Urinary bladder (tissue), 4 donors: Measurements from ENCODE around the gene HSBP1. TPM values are rescaled to one million over a fixed set of nuclear protein-coding genes. Genes with fewer than 3 reads are reported as not detected.

Experiments
- DNase-seq: peaks from one replicate; pipeline ENCODE4 v3.0.0-alpha.2; 2015; ENCODE audit errors: extremely low spot score
- H3K27ac ChIP-seq: one replicate; pipeline ENCODE4 v1.5.1; 2013; ENCODE audit warnings: low read depth, mild to moderate bottlenecking, moderate library complexity
- H3K36me3 ChIP-seq: one replicate; pipeline ENCODE4 v1.6.1; 2013; ENCODE audit warnings: mild to moderate bottlenecking, moderate library complexity; ENCODE audit not compliant: insufficient read depth
- H3K4me1 ChIP-seq: one replicate; pipeline ENCODE4 v1.6.1; 2013; ENCODE audit warnings: mild to moderate bottlenecking, moderate library complexity; ENCODE audit not compliant: insufficient read depth
- H3K4me3 ChIP-seq: one replicate; pipeline ENCODE4 v1.5.1; 2013; ENCODE audit warnings: low read depth, low read length
- WGBS: extraction: QIAGEN DNeasy Blood & Tissue Kit; methylation state at CpG from one replicate; pipeline ENCODE4 v1.1.7; 2013; 5-methylcytosine and 5-hydroxymethylcytosine counted together
- polyA plus RNA-seq: library from polyadenylated mRNA; stranded (reverse); fragments of 200-250 nt; gene quantifications from one replicate; pipeline ENCODE4 v1.2.3, GENCODE V29; 2013
- total RNA-seq: library from RNA; depleted of rRNA; stranded (reverse); fragments of >200 nt; gene quantifications from one replicate; pipeline ENCODE4 v1.2.3, GENCODE V29; 2014
- donor health status: healthy with polysubstance abuse.
- donor health status: healthy.

Gene HSBP1
- total and polyA plus RNA-seq, 2 donors = 45.2 to 122 TPM

GRCh38 chr16:83854420-83854819 is 46.6 kb downstream of the HSBP1 start:
- DNase-seq = no peak
- Histone ChIP-seq H3K4me3 (no peak overlapping the region), H3K36me3 (no peaks in the 10 kb centered on the region), H3K27ac (no peak overlapping the region), H3K4me1 (no peaks in the 10 kb centered on the region)
- 77% methylated on average over 9 of the region's 9 CpGs for WGBS

GRCh38 chr16:83856792-83857191 is 49.0 kb downstream of the HSBP1 start:
- Histone ChIP-seq H3K4me3 (no peak overlapping the region), H3K4me1 (no peaks in the 10 kb centered on the region), H3K27ac (no peak overlapping the region), H3K36me3 (no peaks in the 10 kb centered on the region)
- 64% methylated on average over 4 of the region's 4 CpGs for WGBS
- no peak for DNase-seq

DNA sequence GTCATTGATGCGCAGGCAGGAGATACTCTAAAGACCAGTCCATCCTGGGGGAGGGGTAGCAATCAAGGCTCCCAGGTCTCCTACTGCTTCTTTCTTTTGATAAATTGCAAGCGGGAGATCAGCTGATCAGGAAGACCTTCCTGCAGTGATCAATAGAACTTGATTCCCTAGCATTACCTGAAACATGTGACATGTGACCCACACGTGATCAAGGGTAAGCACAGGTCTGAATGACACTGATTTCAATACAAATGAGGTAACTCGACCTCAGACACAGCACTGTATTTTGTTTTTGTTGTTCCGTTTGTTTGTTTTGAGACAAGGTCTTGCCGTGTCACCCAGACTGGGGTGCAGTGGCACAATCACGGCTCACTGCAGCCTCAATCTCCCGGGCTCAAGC is 51.5 kb downstream of the HSBP1 start:
- WGBS = 77% methylated on average over 8 of the region's 8 CpGs
- H3K4me3 ChIP-seq = no peak overlapping the region
- H3K4me1 ChIP-seq = no peaks in the 10 kb centered on the region
- no peaks in the 10 kb centered on the region for H3K36me3 ChIP-seq
- no peak for DNase-seq
- H3K27ac ChIP-seq = no peak overlapping the region

- WGBS = 80% methylated on average over 7 of the region's 7 CpGs
- Histone ChIP-seq H3K4me1 (no peaks in the 10 kb centered on the region), H3K4me3 (no peak overlapping the region), H3K36me3 (no peaks in the 10 kb centered on the region), H3K27ac (no peak overlapping the region)
- no peak for DNase-seq
Observed at GRCh38 chr16:83862661-83863060, 54.9 kb downstream of the HSBP1 start.

- Histone ChIP-seq H3K4me3 (no peak overlapping the region), H3K36me3 (no peaks in the 10 kb centered on the region), H3K27ac (no peak overlapping the region), H3K4me1 (no peaks in the 10 kb centered on the region)
- WGBS = 89% methylated on average over 1 of the region's 1 CpG
- no peak for DNase-seq
Observed at GRCh38 chr16:83863682-83864081, 55.9 kb downstream of the HSBP1 start.

Other genes starting within 250 kb of the HSBP1 start
- gene MLYCD, start 91.1 kb downstream of the HSBP1 start, total RNA-seq = 4.6 TPM
- gene MLYCD, start 91.1 kb downstream of the HSBP1 start, polyA plus RNA-seq = 3.8 TPM
- gene OSGIN1, start 145.3 kb downstream of the HSBP1 start, total RNA-seq = 0.21 TPM
- 11.9 TPM for gene OSGIN1, start 145.3 kb downstream of the HSBP1 start, polyA plus RNA-seq
- gene NECAB2, start 160.3 kb downstream of the HSBP1 start, total RNA-seq = 1.0 TPM
- gene NECAB2, start 160.3 kb downstream of the HSBP1 start, polyA plus RNA-seq = 0.20 TPM
- not detected for gene SLC38A8, start 234.8 kb downstream of the HSBP1 start, total RNA-seq
- not detected for gene SLC38A8, start 234.8 kb downstream of the HSBP1 start, polyA plus RNA-seq